Adipose tissue (tissue), 3 donors: ENCODE measurements around the gene PRDM2. TPM values are rescaled to one million over a fixed set of nuclear protein-coding genes. Genes with fewer than 3 reads are reported as not detected.

Experiments
- H3K27ac ChIP-seq: one replicate; pipeline ENCODE4 v1.5.1; 2013; ENCODE audit warnings: low read depth, low read length
- WGBS, 3 donors: extraction: QIAGEN DNeasy Blood & Tissue Kit; methylation state at CpG; one replicate each; pipeline ENCODE4 v1.1.7; 2013; 5-methylcytosine and 5-hydroxymethylcytosine counted together
- polyA plus RNA-seq, 3 donors: library from polyadenylated mRNA; stranded (reverse); fragments of 200-250 nt; gene quantifications; one replicate each; pipeline ENCODE4 v1.2.3, GENCODE V29; 2013
- donor health status: healthy with polysubstance abuse.
- donor health status: Bipolar disorder and iron deficiency.
- donor health status: healthy.

Gene PRDM2
- polyA plus RNA-seq, 3 donors, result 8.5 to 19.5 (median 13.0) TPM

GRCh38 chr1:13799502-13800283 lies 99.7 kb downstream of the PRDM2 start:
- 66 to 88% (median 80%) methylated on average over 10 of the region's 10 CpGs for WGBS, 3 donors
- H3K27ac ChIP-seq, result no peak overlapping the region

DNA sequence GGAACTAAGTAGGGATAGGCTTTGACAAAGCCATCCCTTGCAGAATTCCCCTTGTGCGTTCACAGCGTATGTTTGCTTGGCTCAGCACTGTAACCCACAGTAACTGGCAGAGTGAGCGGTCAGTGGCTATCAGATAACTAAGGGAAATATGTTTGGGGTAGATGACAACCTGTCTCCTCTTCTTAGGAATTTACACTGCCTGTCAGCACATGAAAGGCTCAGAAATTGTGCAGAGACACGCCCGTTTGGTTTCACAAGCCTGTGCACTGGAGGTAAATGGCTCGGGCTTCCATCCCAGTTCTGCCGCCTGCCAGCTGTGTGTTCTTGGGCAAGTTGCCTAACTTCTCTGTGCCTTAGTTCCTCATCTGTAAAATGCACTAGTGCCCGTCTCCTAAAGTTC lies 101.2 kb downstream of the PRDM2 start:
- 70 to 79% (median 73%) methylated on average over 8 of the region's 8 CpGs for WGBS, 3 donors
- H3K27ac ChIP-seq, result no peak overlapping the region

GRCh38 chr1:13801655-13802486 lies 101.9 kb downstream of the PRDM2 start:
- 87 to 92% (median 88%) methylated on average over 20 of the region's 20 CpGs for WGBS, 3 donors
- no peak overlapping the region for H3K27ac ChIP-seq

DNA sequence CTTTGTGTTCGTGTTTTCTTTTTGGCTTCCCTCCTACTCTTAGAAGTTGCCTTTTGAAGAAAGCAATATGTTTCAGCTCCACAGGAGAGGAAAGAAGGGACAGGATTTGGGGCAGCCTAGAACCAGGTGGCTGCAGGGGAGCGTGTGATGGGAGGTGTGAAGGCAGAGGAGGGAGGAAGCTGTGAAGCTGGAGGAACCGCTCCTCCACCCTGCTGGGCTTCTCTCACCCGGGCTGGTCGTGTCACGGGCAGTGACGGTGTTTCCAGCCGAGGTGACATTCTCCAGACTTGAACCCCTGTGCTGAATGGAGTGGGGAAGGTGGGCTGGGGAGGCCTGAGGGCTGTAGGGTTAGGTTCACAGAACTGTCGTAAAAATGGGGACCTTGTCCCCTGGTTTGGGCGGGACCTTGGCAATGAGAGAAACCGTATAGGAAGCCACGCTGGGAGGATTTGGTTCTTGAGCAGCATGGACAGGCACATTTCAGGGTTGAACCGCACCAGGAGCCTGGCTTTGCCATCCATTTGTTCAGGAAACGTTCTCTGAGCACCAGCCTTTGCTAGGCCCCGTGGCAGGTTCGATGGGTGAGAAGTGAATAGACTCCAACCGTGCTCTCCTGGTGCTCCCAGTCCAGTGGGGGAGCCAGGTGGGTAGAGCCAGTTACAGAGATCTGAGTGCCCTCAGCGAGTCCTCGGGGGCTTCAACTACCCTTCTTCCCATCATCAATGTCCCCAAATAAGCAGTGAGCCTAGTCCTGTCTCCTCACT lies 103.0 kb downstream of the PRDM2 start:
- no peak overlapping the region for H3K27ac ChIP-seq
- WGBS, 3 donors, result 90 to 94% (median 93%) methylated on average over 19 of the region's 19 CpGs

- no peak overlapping the region for H3K27ac ChIP-seq
- WGBS, 3 donors, result 89 to 90% (median 90%) methylated on average over 18 of the region's 18 CpGs
Observed at GRCh38 chr1:13803546-13804239, 103.7 kb downstream of the PRDM2 start.

GRCh38 chr1:13804240-13804633 lies 104.2 kb downstream of the PRDM2 start:
- WGBS, 3 donors, result 85 to 91% (median 85%) methylated on average over 11 of the region's 11 CpGs

GRCh38 chr1:13805431-13805830 lies 105.4 kb downstream of the PRDM2 start:
- 82 to 88% (median 83%) methylated on average over 5 of the region's 5 CpGs for WGBS, 3 donors
- H3K27ac ChIP-seq, result no peak overlapping the region

More at GRCh38 chr1:13804240-13804633, 104.2 kb downstream of the PRDM2 start:
- no peak overlapping the region for H3K27ac ChIP-seq

GRCh38 chr1:13806108-13806507 lies 106.1 kb downstream of the PRDM2 start:
- WGBS, 3 donors, result 94 to 95% (median 94%) methylated on average over 13 of the region's 13 CpGs
- no peak overlapping the region for H3K27ac ChIP-seq

DNA sequence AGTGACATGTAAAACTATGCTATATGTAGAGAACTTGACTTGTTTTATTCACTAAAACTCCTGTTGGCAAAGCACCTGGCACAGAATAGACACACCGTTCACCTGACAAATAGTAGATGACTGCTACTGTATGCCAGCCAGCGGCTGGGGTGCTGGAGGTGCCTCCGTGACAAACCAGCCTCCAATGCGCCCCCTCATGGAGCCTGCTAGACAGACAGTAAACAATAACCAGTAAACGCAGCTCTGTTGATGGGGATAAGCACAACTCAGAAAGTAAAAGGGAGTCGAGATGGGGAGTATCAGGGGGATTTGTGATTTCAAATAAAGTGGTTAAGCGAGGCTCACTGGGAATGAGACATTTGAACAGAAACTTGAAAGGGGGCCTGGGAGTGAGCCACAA lies 107.2 kb downstream of the PRDM2 start:
- 43 to 80% (median 76%) methylated on average over 7 of the region's 7 CpGs for WGBS, 3 donors
- H3K27ac ChIP-seq, result no peak overlapping the region

GRCh38 chr1:13808729-13809131 lies 108.7 kb downstream of the PRDM2 start:
- no peak overlapping the region for H3K27ac ChIP-seq
- 67 to 82% (median 77%) methylated on average over 7 of the region's 7 CpGs for WGBS, 3 donors

DNA sequence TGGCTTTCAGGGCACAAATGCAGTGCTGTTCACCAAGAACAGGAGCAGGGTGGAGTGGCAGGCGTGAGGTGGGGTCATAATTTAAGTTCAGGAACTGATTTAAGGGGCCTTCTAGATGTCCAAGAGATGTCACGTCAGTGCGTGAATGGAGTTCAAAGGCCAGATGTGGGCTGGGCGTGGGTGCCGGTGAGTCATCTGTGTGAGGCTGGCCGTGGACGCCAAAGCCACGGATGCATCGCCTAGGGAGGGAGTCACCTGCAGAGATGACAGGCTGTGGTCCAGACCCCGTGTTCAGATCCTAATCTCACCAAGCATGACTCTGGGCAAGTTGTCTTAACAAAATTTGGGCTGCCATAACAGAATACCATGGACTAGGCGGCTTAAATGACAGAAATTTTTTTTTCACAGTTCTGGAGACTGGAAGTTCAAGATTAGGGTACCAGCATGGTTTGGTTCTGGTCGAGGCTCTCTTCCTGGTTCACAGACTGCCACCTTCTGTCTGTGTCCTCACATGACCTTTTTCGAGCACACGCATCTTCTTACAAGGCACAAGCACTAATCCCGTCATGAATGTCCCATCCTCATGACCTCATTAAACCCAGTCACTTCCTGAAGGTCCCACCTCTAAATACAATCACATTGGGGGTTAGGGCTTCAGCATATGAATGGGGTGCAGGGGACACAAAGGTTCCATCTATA lies 109.6 kb downstream of the PRDM2 start:
- 83 to 91% (median 84%) methylated on average over 15 of the region's 15 CpGs for WGBS, 3 donors

GRCh38 chr1:13812456-13813397 lies 112.7 kb downstream of the PRDM2 start:
- no peak overlapping the region for H3K27ac ChIP-seq
- 81 to 88% (median 86%) methylated on average over 20 of the region's 20 CpGs for WGBS, 3 donors

More for the DNA sequence above, 109.6 kb downstream of the PRDM2 start:
- H3K27ac ChIP-seq, result no peak overlapping the region

GRCh38 chr1:13813398-13814012 lies 113.5 kb downstream of the PRDM2 start:
- WGBS, 3 donors, result 52 to 60% (median 55%) methylated on average over 17 of the region's 17 CpGs
- no peak overlapping the region for H3K27ac ChIP-seq

DNA sequence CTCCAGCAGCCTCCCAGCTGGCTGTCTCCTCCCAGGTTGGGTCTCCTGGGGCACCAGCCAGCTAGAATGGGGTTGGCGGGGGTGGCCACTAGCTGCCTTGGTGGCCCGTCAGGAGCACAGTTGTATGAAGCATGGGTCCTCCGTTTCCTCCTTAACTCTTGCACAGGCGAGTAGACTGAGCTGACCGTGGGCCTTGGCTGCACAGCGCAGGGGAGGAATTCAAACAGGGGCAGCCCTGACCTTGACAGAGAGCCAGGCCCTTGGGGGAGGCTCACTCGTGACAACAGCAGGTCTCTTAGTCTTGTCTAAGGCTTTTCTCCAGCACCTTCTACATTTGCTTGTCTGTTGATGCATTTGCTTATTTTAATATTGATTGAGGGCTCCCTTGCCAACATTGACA lies 114.1 kb downstream of the PRDM2 start:
- 60 to 92% (median 85%) methylated on average over 7 of the region's 7 CpGs for WGBS, 3 donors

DNA sequence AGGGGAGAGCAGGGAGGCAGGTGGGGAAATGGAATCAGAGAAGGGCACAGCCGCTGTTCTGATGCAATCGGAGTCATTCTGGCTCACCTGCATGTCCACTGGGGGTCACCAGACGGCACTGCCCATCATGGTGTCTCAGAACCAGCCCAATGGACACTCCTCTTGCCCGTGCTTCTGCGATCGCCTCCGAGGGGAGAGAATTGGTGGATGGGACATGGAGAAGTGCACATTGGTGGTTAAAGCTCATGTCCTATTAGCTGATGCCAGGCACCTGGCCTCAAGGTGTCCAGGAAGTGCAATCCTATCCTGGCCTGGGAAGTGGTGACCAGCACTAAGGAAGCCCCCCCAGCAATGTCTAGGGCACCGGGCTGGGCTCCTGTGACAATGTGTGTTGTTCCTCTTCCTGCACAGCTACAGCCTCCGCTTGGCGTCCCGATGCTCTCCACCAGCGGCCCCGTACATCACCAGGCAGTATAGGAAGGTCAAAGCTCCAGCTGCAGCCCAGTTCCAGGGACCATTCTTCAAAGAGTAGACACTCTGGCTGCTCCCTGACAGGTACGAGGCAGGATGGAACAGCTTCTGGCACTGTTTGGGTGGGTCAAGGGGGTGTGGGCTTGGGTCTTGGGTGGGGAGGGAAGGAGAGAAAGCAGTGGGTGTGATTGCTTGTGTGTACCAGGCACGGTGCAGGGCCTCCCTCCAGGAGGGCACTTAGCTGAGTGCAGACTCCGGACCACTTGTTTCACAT lies 116.2 kb downstream of the PRDM2 start:
- no peak overlapping the region for H3K27ac ChIP-seq
- WGBS, 3 donors, result 91 to 96% (median 93%) methylated on average over 16 of the region's 16 CpGs

More for the DNA sequence above, 114.1 kb downstream of the PRDM2 start:
- no peak overlapping the region for H3K27ac ChIP-seq

- 87 to 89% (median 87%) methylated on average over 6 of the region's 6 CpGs for WGBS, 3 donors
- H3K27ac ChIP-seq, result no peak overlapping the region
Observed at GRCh38 chr1:13817906-13818305, 117.9 kb downstream of the PRDM2 start.
